NCI-H2227 (cell line): ENCODE results near the gene MAN1C1.

Experiments
- DNase-seq: peaks from one replicate; lab custom pipeline; 2025; ENCODE audit not compliant: unreplicated experiment; lab: John Stamatoyannopoulos, UW

Gene MAN1C1

DNA sequence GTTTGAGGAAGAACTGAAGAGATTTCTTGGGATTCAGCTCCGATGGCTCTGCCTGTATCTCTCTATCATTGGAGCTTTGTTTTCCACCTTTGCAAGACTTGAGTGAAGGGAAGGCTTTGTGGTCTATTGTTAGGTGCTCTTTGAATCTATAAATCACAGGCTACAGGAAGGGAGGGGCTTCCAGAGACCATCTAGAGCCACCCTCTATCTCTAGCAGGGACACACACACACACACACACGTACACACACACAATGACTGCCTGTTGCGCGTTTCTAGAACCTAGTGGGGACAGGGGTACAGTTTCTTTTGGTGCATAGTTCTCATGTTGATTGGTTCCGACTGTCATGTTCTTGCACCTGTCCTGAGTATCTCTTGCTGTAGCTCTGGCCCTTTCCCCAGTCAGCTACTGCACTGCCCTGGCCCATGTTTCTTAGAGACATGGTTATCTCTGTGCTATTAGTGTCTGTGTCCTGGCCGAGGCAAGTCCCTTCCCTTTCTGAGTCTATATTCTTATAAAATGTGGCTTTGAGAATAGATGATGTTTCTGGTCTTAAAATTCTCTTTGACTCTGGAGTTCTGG lies 60.7 kb downstream of the MAN1C1 start:
- DNase-seq = peak; percentile 38

DNA sequence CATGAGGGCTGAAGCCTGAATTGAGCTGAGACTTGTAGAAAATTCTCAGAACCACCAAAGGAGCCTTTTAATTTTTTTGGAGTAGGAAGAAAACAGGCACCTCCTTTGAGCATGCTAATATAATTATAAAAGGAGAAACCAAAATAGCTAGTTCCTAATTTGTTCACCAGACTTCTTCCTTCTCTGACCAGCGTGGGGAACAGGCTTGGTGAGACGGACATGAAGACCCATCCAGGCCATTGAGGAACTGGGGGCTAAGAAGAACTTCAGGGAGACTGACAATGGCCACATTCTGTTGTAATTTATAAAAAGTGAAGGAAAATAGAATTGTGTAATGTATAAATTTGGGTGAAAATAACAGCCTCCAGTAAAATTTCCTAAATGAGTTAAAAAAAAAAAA lies 62.6 kb downstream of the MAN1C1 start:
- DNase-seq = no peak

DNA sequence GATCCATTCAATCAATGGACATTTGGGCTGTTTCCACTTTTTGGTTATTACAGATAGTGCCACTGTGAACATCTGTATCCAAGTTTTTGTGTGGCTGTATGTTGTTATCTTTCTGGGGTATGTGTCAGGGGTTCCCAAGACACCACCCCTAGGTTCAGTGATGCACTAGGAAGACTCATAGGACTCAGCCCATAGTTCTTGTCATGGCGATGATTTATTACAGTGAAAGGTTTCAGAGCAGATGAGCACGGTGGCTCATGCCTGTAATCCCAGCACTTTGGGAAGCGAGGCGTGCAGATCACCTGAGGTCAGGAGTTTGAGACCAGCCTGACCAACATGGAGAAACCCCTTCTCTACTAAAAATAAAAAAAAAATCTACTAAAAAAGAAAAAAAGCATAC lies 64.1 kb downstream of the MAN1C1 start:
- no peak for DNase-seq

DNA sequence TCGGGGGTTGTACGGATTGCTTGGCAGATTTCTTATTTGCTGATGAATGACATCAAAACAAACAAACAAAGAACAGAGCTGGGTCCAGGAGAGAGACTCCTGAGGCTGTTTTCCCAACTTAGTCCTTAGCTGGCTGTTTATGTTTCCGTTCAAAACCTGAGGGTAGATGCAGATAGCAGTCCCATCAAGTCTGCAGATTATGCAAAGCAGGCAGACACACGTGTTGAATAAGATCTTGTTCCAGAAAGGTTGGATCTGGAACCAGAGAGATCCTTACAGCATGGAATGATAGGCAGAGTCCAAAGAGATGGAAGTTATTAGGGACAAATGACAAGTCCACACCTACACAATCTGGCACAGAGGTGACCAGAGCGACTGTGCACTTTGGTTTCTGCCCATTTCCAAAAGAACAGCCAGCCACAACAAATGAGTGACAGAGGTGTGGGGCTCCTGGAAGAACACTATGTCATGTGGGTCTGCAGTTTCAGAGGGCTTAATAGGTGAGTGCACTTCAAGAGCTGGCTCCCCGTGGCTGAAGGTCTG lies 65.5 kb downstream of the MAN1C1 start:
- DNase-seq = no peak

DNA sequence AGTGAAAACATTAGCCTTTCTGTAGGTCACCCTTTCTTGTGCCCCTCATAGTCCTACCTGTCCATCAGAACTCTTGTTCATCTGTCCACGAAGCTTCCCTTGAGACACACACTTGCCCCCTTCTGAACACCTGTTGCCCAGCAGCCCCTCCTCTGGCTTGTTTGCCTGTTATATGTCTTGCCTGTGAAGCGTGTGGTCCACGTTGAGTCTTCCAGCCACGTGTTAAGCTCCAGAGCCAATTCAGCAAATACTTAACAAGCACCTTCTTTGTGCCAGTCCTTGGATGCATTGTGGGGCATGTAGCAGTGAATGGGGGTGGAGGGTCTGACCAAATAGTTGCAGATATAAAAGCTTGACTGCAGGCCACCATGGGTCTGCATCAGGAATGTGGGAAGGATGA lies 66.6 kb downstream of the MAN1C1 start:
- DNase-seq = no peak

DNA sequence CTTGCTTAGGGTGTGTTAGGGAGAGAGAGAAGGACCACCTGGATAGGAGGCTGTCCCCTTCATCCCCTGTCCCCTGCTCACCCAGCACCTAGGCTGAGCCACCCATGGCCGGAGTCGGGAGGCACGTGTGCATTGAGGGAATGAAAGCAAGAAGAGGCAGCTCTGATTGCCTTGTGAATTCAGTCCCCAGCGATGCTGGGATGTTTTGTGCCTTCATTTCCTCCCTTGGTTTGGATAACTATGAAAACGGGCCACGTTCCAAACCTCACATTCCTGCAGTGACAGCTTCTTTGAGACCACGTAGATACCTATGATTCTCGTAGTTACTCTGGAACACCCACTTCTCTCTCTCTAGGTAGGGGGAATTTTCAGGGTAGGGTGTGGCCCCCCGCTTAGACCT lies 67.1 kb downstream of the MAN1C1 start:
- no peak for DNase-seq

DNA sequence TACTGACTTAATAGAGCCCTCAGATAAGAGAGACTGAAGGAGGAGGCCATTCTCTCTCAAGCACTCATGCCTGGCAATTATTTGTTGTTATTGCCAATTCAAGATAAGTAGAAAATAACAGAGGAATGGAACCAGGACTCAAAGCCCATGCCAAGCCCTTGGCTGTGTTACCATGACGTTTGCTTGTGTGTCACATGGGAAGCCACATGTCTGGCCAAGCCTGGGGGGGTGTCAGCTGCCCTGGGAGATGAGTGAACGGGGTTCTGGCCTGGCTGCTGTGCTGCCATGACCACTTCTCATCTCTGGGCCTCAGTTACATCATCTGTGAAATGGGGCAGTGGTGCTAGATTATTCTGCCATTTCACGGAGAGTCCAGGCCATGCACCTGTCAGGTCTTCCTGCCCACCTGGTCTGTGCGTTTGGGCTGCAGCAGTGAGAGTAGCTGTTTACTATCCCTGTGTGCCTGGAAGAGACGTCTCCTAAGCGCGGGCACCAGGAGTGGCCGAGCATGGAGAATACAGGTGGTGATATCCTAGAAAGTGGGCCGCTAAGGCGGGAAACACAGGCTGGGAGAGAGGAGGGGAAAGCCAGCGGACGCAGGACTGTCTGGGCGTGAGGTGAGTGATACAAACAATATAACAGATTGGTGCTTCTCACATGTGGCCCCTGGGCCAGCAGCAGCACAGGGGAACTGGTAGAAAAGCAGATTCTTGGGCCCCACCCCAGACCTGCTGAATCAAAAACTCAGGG lies 67.8 kb downstream of the MAN1C1 start:
- DNase-seq = peak; percentile 57

DNA sequence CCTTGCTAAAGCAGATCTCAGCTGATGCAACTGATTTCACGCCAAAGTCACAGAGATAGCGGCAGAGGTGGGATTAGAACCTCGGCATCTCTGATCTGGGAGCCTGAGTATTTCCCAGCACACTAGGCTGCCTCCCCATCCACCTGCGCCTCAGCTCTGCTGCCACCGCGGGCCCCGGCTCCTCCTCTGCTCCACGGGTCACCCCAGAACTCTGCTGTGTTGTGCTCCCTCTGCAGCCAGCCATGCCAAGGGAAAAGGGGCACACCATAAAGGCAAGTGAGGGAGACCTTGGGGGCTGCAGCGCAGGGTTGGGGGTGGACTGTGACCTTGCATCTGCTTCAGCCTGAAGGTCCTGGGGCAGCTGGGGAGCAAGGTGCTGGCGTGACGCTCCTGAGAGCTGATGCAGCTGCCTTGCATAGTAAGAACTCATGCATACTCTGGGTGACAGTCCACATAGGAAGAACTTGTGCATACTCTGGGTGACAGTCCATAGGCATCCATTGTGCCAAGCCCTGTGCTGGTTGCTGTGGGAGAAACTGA lies 68.7 kb downstream of the MAN1C1 start:
- no peak for DNase-seq

DNA sequence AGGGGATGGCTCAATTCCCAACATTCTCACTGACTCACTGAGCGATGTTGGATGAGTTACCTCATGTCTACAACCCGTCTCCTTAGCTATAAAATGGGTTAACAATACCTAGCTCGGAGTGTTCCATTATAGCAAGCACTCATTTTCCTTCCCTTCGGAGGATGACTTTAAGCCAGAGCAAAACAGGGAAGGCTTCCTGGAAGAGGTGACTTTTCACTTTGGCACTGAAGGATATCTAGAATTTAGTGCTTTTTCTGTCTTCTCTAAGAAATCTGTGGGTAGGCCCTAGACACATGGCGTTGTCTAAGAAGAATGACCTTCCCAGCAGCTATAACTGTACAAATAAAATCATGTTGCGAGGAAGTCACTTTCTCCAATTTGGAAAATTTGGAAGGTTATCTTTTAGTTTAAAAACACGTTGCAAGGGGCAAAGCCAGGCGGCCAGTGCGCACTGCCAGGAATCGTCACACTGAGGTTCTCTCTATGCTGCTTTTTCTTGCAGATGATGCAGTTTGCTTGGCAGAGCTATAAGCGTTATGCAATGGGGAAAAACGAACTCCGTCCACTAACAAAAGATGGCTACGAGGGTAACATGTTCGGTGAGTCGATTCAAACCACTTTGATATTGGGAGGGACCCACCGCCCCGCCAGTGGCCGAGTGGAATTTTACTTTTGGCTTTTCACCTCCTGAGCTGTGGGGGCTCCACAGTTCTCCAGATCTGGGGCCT lies 69.5 kb downstream of the MAN1C1 start:
- DNase-seq = no peak

DNA sequence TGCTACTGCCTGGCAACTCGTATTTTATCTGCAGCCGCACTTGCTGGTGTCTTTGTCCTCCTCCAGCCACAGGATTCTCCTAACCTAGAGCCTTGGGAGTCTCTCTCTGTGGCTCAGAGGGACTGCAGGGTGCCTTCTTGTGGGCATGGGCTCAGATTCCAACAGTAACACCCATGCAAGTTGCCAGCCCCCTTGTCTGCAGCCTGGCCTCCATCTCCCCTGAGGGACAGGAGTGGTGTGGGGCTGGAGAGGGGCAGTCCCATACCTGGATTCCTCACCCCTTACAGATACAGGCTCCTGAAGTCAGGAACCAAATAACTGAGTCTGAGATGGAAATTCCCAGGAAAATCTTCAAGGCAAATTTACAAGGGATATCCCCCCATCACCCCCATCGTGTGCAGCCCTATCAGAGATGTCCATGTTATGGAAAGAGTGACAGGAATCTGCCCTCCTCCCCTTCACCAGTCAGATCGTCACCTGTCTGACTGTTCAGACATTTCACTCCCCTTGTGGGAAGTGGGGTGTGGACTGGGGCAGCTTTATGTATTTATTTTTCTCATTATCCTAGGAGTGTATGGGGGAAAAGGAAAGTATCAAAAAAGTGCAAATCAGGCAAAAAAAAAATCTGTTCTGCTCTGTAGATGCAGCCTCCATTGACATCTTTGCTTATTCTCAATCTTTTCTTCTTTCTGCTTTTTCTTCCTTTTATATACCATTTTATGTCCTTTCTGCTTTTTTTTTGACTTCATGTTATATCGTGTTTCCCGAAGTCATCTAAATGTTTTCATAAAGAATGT lies 70.8 kb downstream of the MAN1C1 start:
- DNase-seq = no peak

DNA sequence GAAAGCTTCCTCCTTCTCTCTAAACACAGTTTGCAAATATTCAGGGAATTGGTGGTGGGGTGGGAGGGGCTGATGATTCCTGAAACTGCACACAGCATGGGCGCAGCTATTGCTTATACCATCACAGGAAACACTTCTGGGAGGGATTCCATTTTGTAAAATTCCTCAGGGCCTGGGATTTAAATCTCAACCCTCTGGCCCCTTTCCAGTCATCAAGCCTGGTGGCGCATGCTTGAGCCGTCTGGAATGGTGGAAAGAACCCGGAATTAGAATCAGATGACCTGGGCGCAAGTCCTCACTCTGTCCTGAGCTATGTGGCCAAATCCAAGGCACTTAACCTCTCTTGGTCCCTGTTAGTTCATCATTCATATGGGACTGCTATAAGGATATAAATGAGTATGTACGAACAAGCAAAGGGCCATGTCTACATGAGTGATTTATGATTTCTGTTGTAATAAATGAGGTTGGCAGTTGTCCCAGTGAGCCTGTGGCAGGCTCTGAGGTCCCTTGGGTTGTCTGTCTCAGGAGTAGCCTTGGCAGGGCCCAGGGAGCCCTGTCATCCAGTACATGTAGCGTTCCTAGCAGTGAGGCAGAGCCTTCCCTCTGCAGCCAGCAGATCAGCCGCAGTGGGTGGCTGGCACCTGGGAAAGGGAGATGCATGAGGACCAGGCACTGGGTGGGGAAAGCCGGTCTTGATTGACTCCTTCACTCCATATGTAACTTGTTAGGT lies 72.0 kb downstream of the MAN1C1 start:
- DNase-seq = no peak

DNA sequence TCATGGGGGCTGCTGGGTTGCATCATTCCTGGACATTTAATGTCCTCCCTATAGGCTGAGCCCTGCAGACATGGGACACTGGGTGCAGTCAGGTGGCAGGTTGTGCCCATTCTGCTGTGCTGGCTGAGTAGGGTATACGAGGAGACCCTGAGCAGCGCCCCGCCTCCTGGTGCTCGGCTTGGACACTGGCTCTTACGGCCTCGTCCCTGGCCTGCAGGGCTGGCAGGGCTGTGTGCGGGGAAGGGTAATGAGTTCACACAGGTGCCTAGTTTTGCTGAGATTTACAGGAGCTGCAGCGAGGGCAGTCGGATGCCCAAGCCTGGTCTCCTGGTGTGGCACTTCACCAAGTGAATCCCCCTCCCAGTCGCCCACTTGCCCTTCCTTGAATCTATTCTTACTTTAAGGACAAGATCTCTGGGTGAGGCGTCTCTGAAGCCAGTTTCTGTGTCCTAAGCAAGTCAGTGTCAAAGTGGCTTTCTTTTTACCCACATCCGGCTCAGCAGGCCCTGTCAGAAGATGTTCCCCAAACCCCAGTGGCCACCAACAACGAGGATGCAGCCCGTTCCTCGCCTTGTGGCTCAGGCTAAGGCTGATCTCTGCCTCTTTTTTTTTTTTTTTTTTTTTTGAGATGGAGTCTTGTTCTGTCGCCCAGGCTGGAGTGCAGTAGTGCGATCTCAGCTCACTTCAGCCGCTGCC lies 73.2 kb downstream of the MAN1C1 start:
- DNase-seq = no peak

DNA sequence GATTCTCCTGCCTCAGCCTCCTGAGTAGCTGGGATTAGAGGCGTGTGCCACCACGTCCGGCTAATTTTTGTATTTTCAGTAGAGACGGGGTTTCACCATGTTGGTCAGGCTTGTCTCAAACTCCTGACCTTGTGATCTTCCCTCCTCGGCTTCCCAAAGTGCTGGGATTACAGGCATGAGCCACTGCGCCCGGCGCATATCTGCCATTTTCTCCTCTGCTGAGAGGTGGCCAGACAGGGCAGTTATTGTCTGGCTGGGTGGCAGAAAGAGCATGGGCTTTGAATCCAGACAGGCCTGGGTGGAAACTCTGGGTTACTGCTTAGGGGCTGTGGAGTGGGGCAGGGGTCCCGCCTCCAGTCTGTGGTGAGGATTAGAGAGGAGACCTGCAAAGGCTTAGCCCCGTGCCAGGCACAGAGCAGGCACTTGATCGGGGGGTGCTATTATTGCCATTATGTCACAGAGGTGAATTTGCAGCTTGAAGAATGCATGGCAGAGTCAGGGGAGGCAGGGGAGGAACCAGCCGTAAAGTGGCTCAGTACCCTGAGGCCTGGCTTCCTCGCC lies 73.9 kb downstream of the MAN1C1 start:
- DNase-seq = no peak

DNA sequence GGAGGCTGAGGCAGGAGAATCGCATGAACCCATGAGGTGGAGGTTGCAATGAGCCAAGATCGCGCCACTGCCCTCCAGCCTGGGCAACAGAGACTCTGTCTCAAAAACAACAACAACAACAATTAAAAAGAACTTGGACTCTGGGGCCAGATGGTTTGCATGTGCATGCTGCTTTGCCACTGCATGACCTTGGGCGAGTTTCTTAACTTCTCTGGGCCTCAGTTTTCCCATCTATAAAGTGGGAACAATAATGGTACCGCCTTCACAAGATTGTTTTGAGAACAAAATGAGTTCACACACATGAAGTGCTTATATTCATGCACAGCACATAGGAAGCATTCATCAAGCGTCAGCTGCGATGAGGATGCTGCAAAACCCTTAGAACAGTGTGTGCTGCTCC lies 74.6 kb downstream of the MAN1C1 start:
- no peak for DNase-seq

DNA sequence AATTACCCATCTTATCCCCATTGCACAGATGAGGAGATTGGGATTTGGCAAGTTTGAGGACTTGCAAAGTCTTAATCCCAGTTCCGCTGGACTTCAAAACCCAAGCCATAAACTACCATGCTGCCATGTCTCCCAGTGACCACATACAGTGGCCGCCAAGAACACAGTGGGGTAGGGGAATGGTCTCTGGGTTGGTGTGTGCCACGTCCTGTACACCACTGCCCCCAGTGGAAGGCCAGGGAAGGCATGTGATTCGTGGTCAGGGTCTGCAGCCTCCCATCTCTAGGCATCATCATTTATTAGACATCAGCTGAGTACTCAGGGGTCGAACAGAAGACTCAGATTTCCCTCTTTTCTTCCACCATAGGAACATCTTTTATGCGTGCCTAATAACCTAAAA lies 76.0 kb downstream of the MAN1C1 start:
- peak; percentile 40 for DNase-seq

DNA sequence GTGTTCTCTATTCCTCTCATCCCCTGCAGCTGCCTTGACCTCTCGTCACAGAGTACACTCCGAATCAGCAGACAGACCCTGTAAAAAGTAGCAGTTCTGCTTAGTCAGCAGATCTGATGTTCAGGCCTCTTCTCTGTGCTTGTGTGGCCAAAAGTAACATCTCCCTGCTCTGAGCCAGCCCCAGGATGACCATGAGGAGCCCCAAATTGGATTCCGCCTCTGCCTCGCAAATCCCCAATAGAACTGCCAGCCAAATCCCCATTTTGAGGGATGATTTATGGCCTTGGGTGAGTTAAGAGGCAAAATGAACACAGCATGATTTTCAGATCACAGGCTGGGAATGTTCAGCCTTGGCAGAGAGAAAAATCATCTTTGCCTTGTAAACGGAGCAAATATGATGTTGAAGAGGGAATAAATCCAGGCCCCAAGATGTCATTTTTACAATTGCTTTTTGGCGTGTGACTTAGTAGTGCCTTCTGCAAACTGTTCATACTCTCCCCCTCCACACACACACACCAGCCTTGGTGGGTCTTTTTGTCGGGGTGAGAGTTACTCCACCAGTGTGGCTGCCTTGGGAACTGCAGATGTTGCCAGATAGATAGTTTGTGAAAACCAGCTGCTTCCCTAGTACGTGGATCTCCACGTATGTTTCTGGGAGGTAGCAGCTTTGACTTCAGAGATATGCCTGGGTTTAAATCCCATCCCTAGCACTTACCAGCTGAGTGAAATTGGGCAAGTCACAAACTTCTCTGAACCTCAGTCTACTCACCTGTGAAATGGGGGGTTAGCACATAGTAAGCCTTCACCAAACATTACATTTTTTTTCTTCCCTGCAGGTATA lies 77.8 kb downstream of the MAN1C1 start:
- peak; percentile 77 for DNase-seq

DNA sequence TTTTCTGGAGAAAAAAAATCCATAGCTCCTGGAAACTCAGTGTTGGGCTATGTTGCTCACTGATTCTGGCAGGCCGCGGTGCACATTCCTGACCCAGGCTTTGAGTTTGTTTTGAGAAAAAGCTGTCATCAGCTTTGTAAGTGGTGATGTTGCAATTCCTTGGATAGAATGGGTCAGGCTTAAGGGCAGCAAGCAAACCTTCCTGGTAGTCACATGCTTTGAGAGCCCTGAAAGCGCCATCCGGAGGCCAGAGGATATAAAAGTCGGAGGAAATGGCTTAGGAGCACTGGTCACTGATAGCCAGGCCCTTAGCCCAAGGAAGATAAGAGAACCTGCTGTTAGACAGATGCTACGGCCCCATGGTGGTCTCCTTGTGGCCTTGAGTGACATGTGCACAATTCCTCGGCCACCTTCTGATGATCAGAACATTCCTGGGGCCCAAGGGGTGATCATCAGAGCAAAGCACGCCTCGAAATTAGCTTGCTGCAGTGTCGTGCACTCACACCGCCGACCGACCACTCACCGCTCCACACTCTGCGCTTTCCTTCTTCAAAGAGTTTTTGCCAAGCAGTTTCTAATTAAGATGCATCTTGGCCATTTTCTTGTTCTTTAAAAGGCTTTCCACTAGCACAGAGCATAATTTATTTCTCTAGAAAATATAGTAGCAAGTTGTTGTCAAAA lies 78.6 kb downstream of the MAN1C1 start:
- DNase-seq = no peak

DNA sequence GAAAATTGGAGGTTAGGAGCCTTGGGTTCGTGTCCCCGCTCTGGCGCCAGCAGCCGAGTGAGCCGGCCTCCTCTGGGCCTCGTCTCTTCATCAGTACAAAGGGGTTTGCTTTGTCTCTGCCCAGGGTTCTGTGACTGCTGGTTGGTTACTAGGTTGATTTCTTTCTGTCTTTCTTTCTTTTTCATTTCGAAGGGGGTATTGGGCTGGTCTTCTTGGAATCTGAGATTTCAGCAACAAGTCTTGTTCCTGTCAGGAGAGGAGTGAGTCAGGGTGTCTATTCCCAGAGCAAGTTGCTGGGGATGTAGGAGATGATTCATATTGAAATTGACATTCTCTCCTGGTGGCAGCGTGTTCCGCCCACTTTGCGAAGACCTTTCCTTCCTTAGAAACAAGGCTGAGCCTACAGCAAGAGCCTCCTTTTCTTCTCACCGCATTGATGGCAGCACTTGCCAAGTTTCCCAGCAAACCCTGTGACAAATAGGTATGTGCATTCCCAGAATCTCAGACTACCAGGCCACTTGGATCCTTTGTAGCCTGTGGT lies 79.2 kb downstream of the MAN1C1 start:
- peak; percentile 41 for DNase-seq
